Liver (tissue), 9 donors: Measurements from ENCODE around the gene LOXL3. TPM values are rescaled to one million over a fixed set of nuclear protein-coding genes. Genes with fewer than 3 reads are reported as not detected.
A peak's percentile ranks its signal among the peaks of the same experiment; 100 is the strongest.

Experiments used
- DNase-seq: peaks from one replicate; pipeline ENCODE4 v3.0.0-alpha.2; 2017; ENCODE audit warnings: low spot score
- H3K27ac ChIP-seq, 2 donors: one replicate each; pipeline ENCODE4 v1.7.0; 2013; ENCODE audit warnings: inconsistent platforms in 2 of 2, low read length in 2 of 2, control low read depth in 1 of 2, low read depth in 1 of 2, mild to moderate bottlenecking in 1 of 2
- H3K27me3 ChIP-seq, 4 donors: one replicate each; pipeline versions ENCODE4 v1.6.1 to v1.7.0; 2013; ENCODE audit warnings: low read length in 3 of 4, inconsistent platforms in 1 of 4, mild to moderate bottlenecking in 1 of 4, moderate library complexity in 1 of 4; ENCODE audit not compliant: control insufficient read depth in 4 of 4, insufficient read depth in 4 of 4
- H3K36me3 ChIP-seq, 4 donors: one replicate each; pipeline versions ENCODE4 v1.6.1 to v1.7.0; 2013; ENCODE audit warnings: low read length in 3 of 4, mild to moderate bottlenecking in 3 of 4, low read depth in 1 of 4, moderate library complexity in 1 of 4; ENCODE audit not compliant: control insufficient read depth in 4 of 4, insufficient read depth in 3 of 4
- H3K4me1 ChIP-seq, 4 donors: one replicate each; pipeline versions ENCODE4 v1.6.1 to v1.7.0; 2013; ENCODE audit warnings: low read length in 3 of 4, mild to moderate bottlenecking in 3 of 4, moderate library complexity in 1 of 4; ENCODE audit not compliant: control insufficient read depth in 4 of 4, insufficient read depth in 4 of 4
- H3K4me3 ChIP-seq, 3 donors: one replicate each; pipeline versions ENCODE4 v1.6.1 to v1.7.0; 2013; ENCODE audit warnings: low read length in 3 of 3, control low read depth in 1 of 3, low read depth in 1 of 3, mild to moderate bottlenecking in 1 of 3
- H3K9ac ChIP-seq, 2 donors: one replicate each; pipeline ENCODE4 v1.7.0; 2013; ENCODE audit warnings: low read length in 2 of 2, mild to moderate bottlenecking in 2 of 2, moderate library complexity in 2 of 2, control low read depth in 1 of 2, low read depth in 1 of 2
- H3K9me3 ChIP-seq, 4 donors: one replicate each; pipeline versions ENCODE4 v1.6.1 to v1.7.0; 2013; ENCODE audit warnings: low read length in 3 of 4; ENCODE audit not compliant: control insufficient read depth in 4 of 4
- EGR1 ChIP-seq, 2 donors: IDR thresholded peaks; 2 replicates each; pipeline ENCODE4 v1.6.1; 2016 to 2018; ENCODE audit warnings: antibody characterized with exemption in 2 of 2, low read depth in 2 of 2
- FOXA1 ChIP-seq: IDR thresholded peaks from 2 replicates; pipeline ENCODE4 v1.6.1; 2016; ENCODE audit warnings: antibody characterized with exemption
- FOXA2 ChIP-seq: IDR thresholded peaks from 2 replicates; pipeline ENCODE4 v1.6.1; 2016; ENCODE audit warnings: antibody characterized with exemption
- HNF4A ChIP-seq, 2 donors: conservative IDR thresholded peaks; 2 replicates each; pipeline ENCODE4 v1.6.1; 2016; ENCODE audit warnings: antibody characterized with exemption in 2 of 2, mild to moderate bottlenecking in 2 of 2
- HNF4G ChIP-seq: IDR thresholded peaks from 2 replicates; pipeline ENCODE4 v1.6.1; 2016; ENCODE audit warnings: antibody characterized with exemption
- JUND ChIP-seq, 2 donors: IDR thresholded peaks; 2 replicates each; pipeline ENCODE4 v1.6.1; 2016; ENCODE audit warnings: antibody characterized with exemption in 2 of 2
- NR2F2 ChIP-seq: IDR thresholded peaks from 2 replicates; pipeline ENCODE4 v1.6.1; 2016; ENCODE audit warnings: antibody characterized with exemption
- RAD21 ChIP-seq, 2 donors: IDR thresholded peaks; 2 replicates each; pipeline ENCODE4 v1.6.1; 2016; ENCODE audit warnings: antibody characterized with exemption in 2 of 2, mild to moderate bottlenecking in 2 of 2
- TAF1 ChIP-seq: conservative IDR thresholded peaks from 2 replicates; pipeline ENCODE4 v1.6.1; 2016; ENCODE audit warnings: antibody characterized with exemption, mild to moderate bottlenecking
- WGBS: extraction: QIAGEN DNeasy Blood & Tissue Kit; methylation state at CpG from one replicate; pipeline ENCODE4 v1.1.7; 2013; 5-methylcytosine and 5-hydroxymethylcytosine counted together
- polyA plus RNA-seq, 2 donors: library from polyadenylated mRNA; stranded (reverse) in 1 of 2; unstranded in 1 of 2; fragments of 200-250 nt in 1 of 2; fragments of >200 nt in 1 of 2; fragmentation: Nextera tagmentation in 1 of 2; extraction: Ambion mirVana in 1 of 2; gene quantifications; one replicate each; pipeline versions ENCODE4 v1.2.1 to v1.2.3, GENCODE V29; 2013 to 2015
- total RNA-seq, 2 donors: library from RNA; depleted of rRNA; stranded (reverse); fragments of >200 nt; gene quantifications; one replicate each; pipeline ENCODE4 v1.2.3, GENCODE V29; 2014
- TF ChIP-seq, protein P1 (sequence below): IDR thresholded peaks from 2 replicates; pipeline ENCODE4 v1.6.1; 2016; ENCODE audit warnings: antibody characterized with exemption
- donor health status: healthy.
- donor health status: healthy.
- donor health status: healthy.
- donor health status: healthy.
- donor health status: healthy.

The LOXL3 gene
- total and polyA plus RNA-seq, 4 donors: 0.31 to 2.8 (median 1.3) TPM

DNA sequence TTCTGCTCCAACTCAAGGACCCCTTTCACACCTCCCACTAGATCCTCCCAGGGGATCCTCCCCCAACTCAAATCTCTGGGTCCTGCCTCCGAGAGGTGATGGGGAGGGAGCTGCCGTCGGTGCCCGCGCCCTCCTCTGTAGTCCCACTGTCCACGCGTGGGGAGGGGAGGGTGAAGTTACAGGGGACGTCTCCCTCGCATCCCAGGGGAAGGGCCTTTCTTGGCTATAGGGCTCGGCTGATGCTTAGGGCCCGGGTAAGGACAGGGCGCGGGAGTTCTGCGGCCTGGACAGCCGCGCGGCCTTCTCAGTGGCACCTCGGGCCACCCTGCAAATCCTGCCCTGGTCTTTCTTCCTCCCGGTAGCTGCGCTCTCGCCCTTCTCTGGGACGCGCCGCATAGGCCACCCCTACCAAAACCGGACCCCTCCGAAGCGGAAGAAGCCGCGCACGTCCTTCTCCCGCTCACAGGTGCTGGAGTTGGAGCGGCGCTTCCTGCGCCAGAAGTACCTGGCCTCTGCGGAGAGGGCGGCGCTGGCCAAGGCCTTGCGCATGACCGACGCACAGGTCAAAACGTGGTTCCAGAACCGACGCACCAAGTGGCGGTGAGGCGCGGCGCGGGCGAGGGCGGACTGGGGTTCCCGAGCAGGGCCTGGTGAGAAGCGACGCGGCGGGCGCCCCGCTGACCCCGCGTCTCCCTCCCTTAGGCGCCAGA, 38.3 kb downstream of the LOXL3 start:
- peaks cover 11 to 30% (median 13%) of the 10 kb centered on the region in 4 donors for H3K27me3 ChIP-seq
- H3K9me3 ChIP-seq: no peaks in the 10 kb centered on the region
- H3K36me3 ChIP-seq: no peaks in the 10 kb centered on the region
- no peak for DNase-seq
- H3K4me1 ChIP-seq: peaks cover 9 to 19% (median 13%) of the 10 kb centered on the region in 4 donors
- WGBS: 8% methylated on average over 60 of the region's 60 CpGs
- no peak overlapping the region for H3K27ac ChIP-seq
- peak overlapping the region in 2 of 3 donors; percentile 19 to 26 for H3K4me3 ChIP-seq
- no peak overlapping the region for H3K9ac ChIP-seq
- TF ChIP-seq EGR1 (IDR thresholded peaks at IDR 0.05; ENCODE audit: low read depth in 2 of 2) (no peak), HNF4G (no peak)

DNA sequence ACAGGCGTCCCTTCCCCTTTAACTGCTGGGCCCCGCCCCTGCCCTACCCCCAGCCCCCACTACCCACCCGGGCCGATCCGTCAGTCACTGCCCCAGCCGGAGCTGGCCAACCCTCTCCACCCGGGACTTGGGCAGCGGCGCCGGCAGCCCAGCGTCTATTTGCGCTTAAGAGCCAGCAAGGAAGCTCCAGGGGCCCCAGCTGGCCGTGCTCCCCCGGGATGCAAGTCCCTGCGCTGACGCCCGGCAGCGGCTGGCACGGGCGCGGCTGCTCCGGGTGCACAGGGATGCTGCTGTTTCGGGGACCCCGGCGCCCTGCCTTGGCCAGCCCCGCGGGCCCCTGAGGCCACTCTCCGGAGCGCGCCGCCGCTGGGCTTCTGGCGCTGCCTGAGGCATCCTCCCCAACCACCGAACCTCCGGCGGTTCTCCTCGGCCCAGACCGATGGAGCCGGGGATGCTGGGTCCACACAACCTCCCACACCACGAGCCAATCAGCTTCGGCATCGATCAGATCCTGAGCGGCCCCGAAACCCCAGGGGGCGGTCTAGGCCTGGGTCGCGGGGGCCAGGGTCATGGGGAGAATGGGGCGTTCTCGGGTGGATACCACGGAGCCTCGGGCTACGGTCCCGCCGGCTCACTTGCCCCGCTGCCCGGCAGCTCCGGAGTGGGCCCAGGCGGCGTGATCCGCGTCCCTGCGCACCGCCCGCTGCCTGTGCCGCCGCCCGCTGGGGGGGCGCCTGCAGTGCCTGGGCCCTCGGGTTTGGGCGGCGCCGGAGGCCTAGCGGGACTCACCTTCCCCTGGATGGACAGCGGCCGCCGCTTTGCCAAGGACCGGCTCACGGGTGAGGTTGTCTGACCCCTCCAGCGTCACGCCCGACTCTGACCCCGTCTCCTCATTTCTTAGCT, 39.1 kb downstream of the LOXL3 start, which contains the start of gene TLX2:
Gene TLX2, plus strand, starts transcription at position 83 of the 903 bp plus-strand sequence. Its CDS starts 357 bp downstream, at position 440.
- no peak for TF ChIP-seq NR2F2
- TF ChIP-seq RAD21 (IDR thresholded peaks at IDR 0.05): no peak
- TF ChIP-seq EGR1 (IDR thresholded peaks at IDR 0.05; ENCODE audit: low read depth in 2 of 2): no peak
- no peak for TF ChIP-seq JUND (IDR thresholded peaks at IDR 0.05)
- TF ChIP-seq HNF4G: no peak
- no peak for TF ChIP-seq FOXA1
- TF ChIP-seq TAF1: no peak
- TF ChIP-seq FOXA2: no peak
- TF ChIP-seq, protein P1, sequence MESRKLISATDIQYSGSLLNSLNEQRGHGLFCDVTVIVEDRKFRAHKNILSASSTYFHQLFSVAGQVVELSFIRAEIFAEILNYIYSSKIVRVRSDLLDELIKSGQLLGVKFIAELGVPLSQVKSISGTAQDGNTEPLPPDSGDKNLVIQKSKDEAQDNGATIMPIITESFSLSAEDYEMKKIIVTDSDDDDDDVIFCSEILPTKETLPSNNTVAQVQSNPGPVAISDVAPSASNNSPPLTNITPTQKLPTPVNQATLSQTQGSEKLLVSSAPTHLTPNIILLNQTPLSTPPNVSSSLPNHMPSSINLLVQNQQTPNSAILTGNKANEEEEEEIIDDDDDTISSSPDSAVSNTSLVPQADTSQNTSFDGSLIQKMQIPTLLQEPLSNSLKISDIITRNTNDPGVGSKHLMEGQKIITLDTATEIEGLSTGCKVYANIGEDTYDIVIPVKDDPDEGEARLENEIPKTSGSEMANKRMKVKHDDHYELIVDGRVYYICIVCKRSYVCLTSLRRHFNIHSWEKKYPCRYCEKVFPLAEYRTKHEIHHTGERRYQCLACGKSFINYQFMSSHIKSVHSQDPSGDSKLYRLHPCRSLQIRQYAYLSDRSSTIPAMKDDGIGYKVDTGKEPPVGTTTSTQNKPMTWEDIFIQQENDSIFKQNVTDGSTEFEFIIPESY: no peak
- Histone ChIP-seq H3K27me3 (peaks cover 11 to 31% (median 13%) of the 10 kb centered on the region in 4 donors), H3K36me3 (no peaks in the 10 kb centered on the region), H3K4me1 (peaks cover 9 to 19% (median 13%) of the 10 kb centered on the region in 4 donors), H3K4me3 (peak within 1 kb of the TSS in 1 of 3 donors; percentile 22), H3K27ac (no peak within 1 kb of the TSS), H3K9me3 (no peaks in the 10 kb centered on the region), H3K9ac (no peak within 1 kb of the TSS)
- no peak for DNase-seq
- WGBS: 6% methylated on average over 82 of the region's 82 CpGs

DNA sequence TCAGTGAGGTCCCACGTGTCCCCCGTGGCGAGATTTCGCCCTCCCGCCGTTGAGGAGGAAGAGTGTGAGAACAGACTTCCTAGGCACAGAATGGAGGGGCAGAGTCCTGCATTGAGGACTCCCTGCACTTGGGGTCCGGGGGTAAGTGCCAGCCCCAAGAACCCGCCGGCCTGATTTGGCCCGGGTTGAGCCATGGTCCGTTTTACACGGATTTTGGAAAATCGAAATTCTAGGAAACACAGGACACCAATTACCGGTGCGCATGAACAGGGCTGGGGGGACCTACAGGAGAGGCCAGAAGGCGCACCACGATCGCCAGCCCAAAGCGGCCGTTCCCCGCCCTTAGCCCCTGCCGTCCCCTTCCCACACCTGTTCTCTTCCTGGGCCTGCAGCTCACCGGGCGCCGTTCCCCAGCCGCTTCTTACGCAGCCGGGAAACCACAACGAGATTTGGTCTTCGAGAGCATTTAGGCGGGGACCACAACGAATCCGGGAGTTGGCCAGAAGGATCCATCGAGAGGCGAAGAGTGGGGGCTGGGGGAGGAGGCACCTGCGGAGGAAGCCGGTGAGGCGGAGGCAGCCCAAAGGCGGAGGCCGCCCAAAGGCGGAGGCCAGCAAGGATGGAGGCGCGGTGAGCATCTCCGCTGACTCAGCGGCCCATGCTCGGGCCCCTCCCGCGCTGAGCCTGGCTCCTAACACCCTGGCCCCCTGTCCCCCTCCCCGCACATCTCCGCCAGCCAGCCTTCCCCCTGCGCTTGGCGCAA, 40.0 kb downstream of the LOXL3 start:
- no peak overlapping the region for H3K4me3 ChIP-seq
- DNase-seq: no peak
- TF ChIP-seq HNF4A (conservative IDR thresholded peaks at IDR 0.05): no peak
- H3K36me3 ChIP-seq: no peaks in the 10 kb centered on the region
- H3K4me1 ChIP-seq: peaks cover 9 to 19% (median 13%) of the 10 kb centered on the region in 4 donors
- H3K27me3 ChIP-seq: peaks cover 11 to 31% (median 13%) of the 10 kb centered on the region in 4 donors
- no peak overlapping the region for H3K27ac ChIP-seq
- H3K9ac ChIP-seq: no peak overlapping the region
- H3K9me3 ChIP-seq: no peaks in the 10 kb centered on the region
- WGBS: 7% methylated on average over 52 of the region's 52 CpGs
